Transverse colon (tissue), 3 donors: Measurements from ENCODE around the gene KIAA1958.

ENCODE experiments used
- CTCF ChIP-seq, 5 experiments: fragments of 200-600 bp in 3 of 5; fragments of 450-650 bp in 2 of 5; sonication (generic) in 3 of 5; IDR thresholded peaks; 1 replicate in 2 of 5; 2 replicates in 3 of 5; pipeline ENCODE4 v1.5.1; 2016 to 2017; ENCODE audit warnings: antibody characterized with exemption in 5 of 5, inconsistent platforms in 3 of 5, mild to moderate bottlenecking in 2 of 5, moderate library complexity in 1 of 5
- POLR2A ChIP-seq: fragments of 450-650 bp; IDR thresholded peaks from one replicate; pipeline ENCODE4 v1.6.1; 2016; ENCODE audit warnings: antibody characterized with exemption, mild to moderate bottlenecking, moderate library complexity

DNA sequence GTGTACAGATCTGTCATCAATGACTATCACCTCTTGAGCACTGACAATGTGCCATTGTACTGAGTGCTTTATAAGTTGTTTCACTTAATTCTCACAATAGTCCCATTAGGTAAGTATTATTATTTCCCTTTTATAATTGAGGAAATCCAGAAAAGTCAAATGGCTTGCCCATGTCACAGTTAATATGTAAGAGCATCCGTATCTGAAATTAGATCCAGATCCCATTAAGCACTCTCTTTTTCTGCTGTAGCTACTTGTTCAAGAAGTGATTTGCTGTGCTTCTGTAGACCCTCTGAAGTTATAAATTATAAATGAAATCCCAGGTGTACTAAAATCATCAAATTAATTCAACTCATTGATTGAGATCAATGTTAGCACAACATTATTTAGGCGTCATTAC lies 136.6 kb downstream of the KIAA1958 start:
- TF ChIP-seq POLR2A: no peak
- no peak for TF ChIP-seq CTCF (IDR thresholded peaks at IDR 0.05)
